Bladder microvascular endothelial cell (primary cell): ENCODE results near the gene KIFC3. TPM values are rescaled to one million over a fixed set of nuclear protein-coding genes. Genes with fewer than 3 reads are reported as not detected.

Experiments used
- total RNA-seq: library from RNA; depleted of rRNA; stranded (reverse); fragments of >200 nt; gene quantifications from 2 replicates; pipeline ENCODE4 v1.2.3, GENCODE V29; 2014

KIFC3 gene, protein sequence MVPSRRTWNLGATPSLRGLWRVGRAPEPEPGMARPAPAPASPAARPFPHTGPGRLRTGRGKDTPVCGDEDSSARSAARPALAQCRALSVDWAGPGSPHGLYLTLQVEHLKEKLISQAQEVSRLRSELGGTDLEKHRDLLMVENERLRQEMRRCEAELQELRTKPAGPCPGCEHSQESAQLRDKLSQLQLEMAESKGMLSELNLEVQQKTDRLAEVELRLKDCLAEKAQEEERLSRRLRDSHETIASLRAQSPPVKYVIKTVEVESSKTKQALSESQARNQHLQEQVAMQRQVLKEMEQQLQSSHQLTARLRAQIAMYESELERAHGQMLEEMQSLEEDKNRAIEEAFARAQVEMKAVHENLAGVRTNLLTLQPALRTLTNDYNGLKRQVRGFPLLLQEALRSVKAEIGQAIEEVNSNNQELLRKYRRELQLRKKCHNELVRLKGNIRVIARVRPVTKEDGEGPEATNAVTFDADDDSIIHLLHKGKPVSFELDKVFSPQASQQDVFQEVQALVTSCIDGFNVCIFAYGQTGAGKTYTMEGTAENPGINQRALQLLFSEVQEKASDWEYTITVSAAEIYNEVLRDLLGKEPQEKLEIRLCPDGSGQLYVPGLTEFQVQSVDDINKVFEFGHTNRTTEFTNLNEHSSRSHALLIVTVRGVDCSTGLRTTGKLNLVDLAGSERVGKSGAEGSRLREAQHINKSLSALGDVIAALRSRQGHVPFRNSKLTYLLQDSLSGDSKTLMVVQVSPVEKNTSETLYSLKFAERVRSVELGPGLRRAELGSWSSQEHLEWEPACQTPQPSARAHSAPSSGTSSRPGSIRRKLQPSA
- 37.9 and 76.0 TPM in 2 replicates for total RNA-seq

DNA sequence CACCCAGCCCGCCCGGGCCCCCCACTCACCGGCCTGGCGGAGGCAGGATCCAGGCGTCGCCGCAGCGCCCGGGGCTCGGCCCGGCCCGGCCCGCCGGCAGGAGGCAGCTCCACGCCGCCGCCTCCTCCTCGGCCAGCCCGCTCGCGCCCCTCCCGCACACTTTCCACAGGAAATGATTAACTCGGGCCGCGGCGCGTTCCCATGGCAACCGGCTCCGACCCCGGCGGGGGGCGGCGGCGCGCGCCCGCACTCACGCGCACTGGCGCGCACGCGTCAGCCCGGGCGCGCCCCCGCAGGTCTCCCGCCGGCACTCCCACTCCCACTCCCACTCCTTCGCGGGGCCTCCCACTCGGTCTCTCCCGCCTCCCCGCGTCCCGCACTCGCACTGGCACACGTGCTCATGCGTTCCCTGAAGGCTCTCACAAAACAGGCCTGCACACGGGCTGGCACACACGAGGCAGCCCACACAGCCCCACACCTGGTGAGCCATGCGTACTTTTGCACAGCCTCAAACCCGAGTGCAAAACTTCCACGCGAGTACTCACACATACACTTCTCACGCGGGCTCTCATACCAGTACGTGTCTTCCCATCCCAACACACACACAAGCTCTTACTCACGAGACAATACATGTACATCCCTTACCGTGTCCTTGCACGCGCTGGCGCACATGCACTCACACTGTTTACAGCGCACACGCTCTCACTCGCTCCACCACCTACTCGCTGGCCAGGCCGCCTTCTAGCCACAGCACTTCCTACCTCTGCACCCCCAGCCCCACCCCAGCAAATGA, at the start of gene KIFC3:
TSS of gene KIFC3 (minus strand) at position 151 of the 793 bp plus-strand sequence. CDS start 4,248 bp downstream, outside the sequence.

DNA sequence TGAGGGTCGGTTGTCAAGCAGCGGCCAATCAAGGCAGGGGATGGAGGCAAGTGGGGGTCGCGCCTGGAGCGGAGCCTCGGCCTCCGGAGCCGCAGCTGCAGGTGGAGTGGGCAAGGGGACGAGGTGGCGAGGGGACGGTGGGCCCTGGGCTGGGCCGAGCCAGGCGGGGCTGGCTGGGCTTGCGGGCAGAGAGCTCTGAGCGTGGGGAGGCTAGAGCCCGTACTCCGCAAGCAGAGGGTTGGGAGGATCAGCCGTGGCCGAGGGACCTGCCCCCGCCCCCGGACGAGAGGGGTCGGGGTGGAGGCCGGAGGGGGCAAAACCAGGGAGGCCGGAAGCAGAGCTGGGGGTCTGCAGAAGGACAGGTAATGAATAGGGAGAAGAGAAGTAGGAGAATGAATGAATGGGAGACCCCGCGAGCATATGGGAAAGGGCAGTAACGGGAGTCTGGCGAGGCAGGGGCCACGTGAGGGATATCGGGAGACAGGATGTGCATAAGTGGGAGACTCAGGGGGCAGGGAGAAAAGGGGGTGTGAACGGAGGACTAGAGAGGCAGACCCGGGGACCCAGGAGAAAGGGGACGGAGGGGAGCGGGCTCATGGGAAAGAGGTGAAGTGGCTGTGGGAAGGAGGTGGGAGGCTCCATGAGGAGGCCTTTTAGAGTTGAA, 66.4 kb downstream of the KIFC3 start, which contains the start of gene KATNB1:
TSS of gene KATNB1 (plus strand) at position 16 of the 664 bp plus-strand sequence. CDS start 1,474 bp downstream, outside the sequence.

Other genes starting within 250 kb of the KIFC3 start
- gene ADGRG1, start 173.9 kb downstream of the KIFC3 start, total RNA-seq: 30.1 and 33.0 TPM in 2 replicates
- gene ADGRG3, start 134.2 kb downstream of the KIFC3 start, total RNA-seq: 0.16 and 1.8 TPM in 2 replicates
- gene DRC7, start 107.7 kb downstream of the KIFC3 start, total RNA-seq: 0.25 TPM in 1 of 2 replicates, not detected in the other
- 21.4 and 32.9 TPM in 2 replicates for gene KATNB1, start 66.7 kb downstream of the KIFC3 start, total RNA-seq
- gene CNGB1, start 168.6 kb upstream of the KIFC3 start, total RNA-seq: not detected in 2 replicates
- 2.3 and 6.4 TPM in 2 replicates for gene ZNF319, start 198.2 kb upstream of the KIFC3 start, total RNA-seq
- 17.3 and 68.9 TPM in 2 replicates for gene USB1, start 198.9 kb upstream of the KIFC3 start, total RNA-seq
- gene MMP15, start 223.3 kb upstream of the KIFC3 start, total RNA-seq: 17.9 and 19.9 TPM in 2 replicates